ENCODE measurements around the gene ANKRD34B. TPM values are rescaled to one million over a fixed set of nuclear protein-coding genes. Genes with fewer than 3 reads are reported as not detected.

The ANKRD34B gene
- total and polyA plus RNA-seq, 2 donors from 2014 or later = 1.5 TPM; not detected in 1

- H3K4me1 ChIP-seq (ENCODE audit: control insufficient read depth in 2 of 3, insufficient read depth in 2 of 3, low read depth in 1 of 3, low read length in 3 of 3) = no peaks in the 10 kb centered on the region
- no peaks in the 10 kb centered on the region for H3K9me3 ChIP-seq (ENCODE audit: control insufficient read depth in 2 of 3, insufficient read depth in 1 of 3, low read length in 3 of 3)
- no peak overlapping the region for H3K4me3 ChIP-seq (ENCODE audit: low read length in 3 of 3)
- no peak overlapping the region for H3K9ac ChIP-seq (ENCODE audit: low read length in 3 of 3)
- DNase-seq = no peak
- no peak overlapping the region for H3K27ac ChIP-seq (ENCODE audit: low read depth in 2 of 2, low read length in 2 of 2)
- intact Hi-C loops (cut with DNase I) = no loop called here
- H3K36me3 ChIP-seq (ENCODE audit: control insufficient read depth in 2 of 3, insufficient read depth in 3 of 3, low read length in 3 of 3) = no peaks in the 10 kb centered on the region
- no peak for FAIRE-seq
- H3K27me3 ChIP-seq (ENCODE audit: control insufficient read depth, insufficient read depth, low read length) = no peaks in the 10 kb centered on the region
- TF ChIP-seq CTCF (IDR thresholded peaks at IDR 0.05; ENCODE audit: borderline replicate concordance, extremely low read depth, insufficient read depth) = no peak
These were observed 28.7 kb downstream of the ANKRD34B start for GRCh38 chr5:80541392-80541791.

- intact Hi-C loops (cut with DNase I) = no loop called here
- no peak for TF ChIP-seq CTCF (IDR thresholded peaks at IDR 0.05; ENCODE audit: borderline replicate concordance, extremely low read depth, insufficient read depth)
- Histone ChIP-seq H3K4me1 (ENCODE audit: control insufficient read depth in 2 of 3, insufficient read depth in 2 of 3, low read depth in 1 of 3, low read length in 3 of 3) (no peaks in the 10 kb centered on the region), H3K9me3 (ENCODE audit: control insufficient read depth in 2 of 3, insufficient read depth in 1 of 3, low read length in 3 of 3) (no peaks in the 10 kb centered on the region), H3K27me3 (ENCODE audit: control insufficient read depth, insufficient read depth, low read length) (no peaks in the 10 kb centered on the region), H3K4me3 (ENCODE audit: low read length in 3 of 3) (no peak overlapping the region), H3K36me3 (ENCODE audit: control insufficient read depth in 2 of 3, insufficient read depth in 3 of 3, low read length in 3 of 3) (no peaks in the 10 kb centered on the region), H3K27ac (ENCODE audit: low read depth in 2 of 2, low read length in 2 of 2) (no peak overlapping the region), H3K9ac (ENCODE audit: low read length in 3 of 3) (no peak overlapping the region)
- no peak for DNase-seq
- no peak for FAIRE-seq
These were observed 29.4 kb downstream of the ANKRD34B start for GRCh38 chr5:80540691-80541090.

- no peak overlapping the region for H3K4me3 ChIP-seq (ENCODE audit: low read length in 3 of 3)
- FAIRE-seq (no peak), DNase-seq (no peak)
- no peak overlapping the region for H3K9ac ChIP-seq (ENCODE audit: low read length in 3 of 3)
- H3K27me3 ChIP-seq (ENCODE audit: control insufficient read depth, insufficient read depth, low read length) = no peaks in the 10 kb centered on the region
- no peak for TF ChIP-seq CTCF (IDR thresholded peaks at IDR 0.05; ENCODE audit: borderline replicate concordance, extremely low read depth, insufficient read depth)
- no peak overlapping the region for H3K27ac ChIP-seq (ENCODE audit: low read depth in 2 of 2, low read length in 2 of 2)
- H3K4me1 ChIP-seq (ENCODE audit: control insufficient read depth in 2 of 3, insufficient read depth in 2 of 3, low read depth in 1 of 3, low read length in 3 of 3) = no peaks in the 10 kb centered on the region
- intact Hi-C loops (cut with DNase I) = no loop called here
- no peaks in the 10 kb centered on the region for H3K36me3 ChIP-seq (ENCODE audit: control insufficient read depth in 2 of 3, insufficient read depth in 3 of 3, low read length in 3 of 3)
- H3K9me3 ChIP-seq (ENCODE audit: control insufficient read depth in 2 of 3, insufficient read depth in 1 of 3, low read length in 3 of 3) = no peaks in the 10 kb centered on the region
These were observed 53.3 kb downstream of the ANKRD34B start for GRCh38 chr5:80516826-80517225.

GRCh38 chr5:80509362-80509761 lies 60.7 kb downstream of the ANKRD34B start:
- Histone ChIP-seq H3K4me1 (ENCODE audit: control insufficient read depth in 2 of 3, insufficient read depth in 2 of 3, low read depth in 1 of 3, low read length in 3 of 3) (no peaks in the 10 kb centered on the region), H3K27ac (ENCODE audit: low read depth in 2 of 2, low read length in 2 of 2) (no peak overlapping the region), H3K27me3 (ENCODE audit: control insufficient read depth, insufficient read depth, low read length) (no peaks in the 10 kb centered on the region), H3K9me3 (ENCODE audit: control insufficient read depth in 2 of 3, insufficient read depth in 1 of 3, low read length in 3 of 3) (no peaks in the 10 kb centered on the region), H3K36me3 (ENCODE audit: control insufficient read depth in 2 of 3, insufficient read depth in 3 of 3, low read length in 3 of 3) (no peaks in the 10 kb centered on the region), H3K9ac (ENCODE audit: low read length in 3 of 3) (no peak overlapping the region), H3K4me3 (ENCODE audit: low read length in 3 of 3) (no peak overlapping the region)
- FAIRE-seq (no peak), DNase-seq (no peak)
- intact Hi-C loops (cut with DNase I) = no loop called here
- no peak for TF ChIP-seq CTCF (IDR thresholded peaks at IDR 0.05; ENCODE audit: borderline replicate concordance, extremely low read depth, insufficient read depth)

Data from kidney (tissue), 14 donors.